Measurements from ENCODE around the gene C11orf87. TPM values are rescaled to one million over a fixed set of nuclear protein-coding genes. Genes with fewer than 3 reads are reported as not detected.

The C11orf87 gene
- total and polyA plus RNA-seq, 9 of the 15 experiments (the other 6 are each of a cell fraction or from before 2014, with no cell fraction given), result not detected

DNA sequence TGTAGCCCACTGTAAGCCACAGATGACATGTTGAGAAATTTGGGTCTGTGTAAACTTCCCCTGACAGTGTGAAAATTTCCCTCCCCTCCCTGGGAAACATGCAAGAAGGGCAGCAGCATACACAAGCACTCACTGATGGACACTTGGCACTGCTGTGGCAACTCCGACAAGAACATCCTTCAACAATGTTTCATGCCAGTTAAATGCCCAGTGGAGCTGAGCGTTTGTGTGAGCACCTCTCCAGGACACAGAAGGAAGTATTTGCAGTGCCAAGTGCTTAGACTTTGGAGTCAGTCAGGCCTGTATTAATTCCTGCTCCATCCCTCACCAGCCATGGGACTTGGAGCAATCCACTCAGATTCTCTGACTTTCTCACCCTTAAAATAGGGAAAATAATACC lies 17.7 kb downstream of the C11orf87 start:
- intact Hi-C loops (cut with micrococcal nuclease), result no loop called here
- no peaks in the 10 kb centered on the region for H3K4me1 ChIP-seq (replicated peaks in 1 of 2; ENCODE audit: control insufficient read depth in 2 of 2, insufficient read depth in 2 of 2, low read length in 2 of 2)
- ChIA-PET CTCF (ENCODE audit: low intra/inter-chr PET ratio) (no interaction called here), POLR2A (interaction anchor here (0.9 kb wide), 1 partner anchor 77 kb away, joined by 3 read pairs; no protein-coding TSS in a partner anchor)
- H3K9me1 ChIP-seq (ENCODE audit: control insufficient read depth, insufficient read depth, low read length), result no peaks in the 10 kb centered on the region
- FAIRE-seq (no peak), DNase-seq (ENCODE audit: extremely low read depth in 1 of 4, low spot score in 3 of 4) (no peak), ATAC-seq (no peak)
- H4K20me1 ChIP-seq (replicated peaks; ENCODE audit: control insufficient read depth, insufficient read depth, low read length), result no peaks in the 10 kb centered on the region
- in situ Hi-C loops (cut with MboI), result no loop called here
- no peak overlapping the region for H3K27ac ChIP-seq (ENCODE audit: extremely low read depth, low read depth, low read length)
- no peak overlapping the region for H3K4me2 ChIP-seq (ENCODE audit: insufficient read depth, low read length)
- 0% methylated on average over 2 of the region's 2 CpGs for WGBS (ENCODE audit: insufficient coverage, low coverage, missing lambda C conversion rate)
- no peaks in the 10 kb centered on the region for H3K27me3 ChIP-seq (ENCODE audit: control insufficient read depth in 2 of 2, insufficient read depth in 2 of 2, low read length in 2 of 2)
- BruUV-seq (replicated peaks), result no TSS peak
- H3K4me3 ChIP-seq, result no peak overlapping the region
- H3K9ac ChIP-seq (ENCODE audit: insufficient read depth in 1 of 2, low read depth in 2 of 2, low read length in 2 of 2), result no peak overlapping the region
- no peaks in the 10 kb centered on the region for H3K9me3 ChIP-seq (replicated peaks; ENCODE audit: control insufficient read depth, insufficient read depth, low read depth, low read length)
- TF ChIP-seq, protein P1, sequence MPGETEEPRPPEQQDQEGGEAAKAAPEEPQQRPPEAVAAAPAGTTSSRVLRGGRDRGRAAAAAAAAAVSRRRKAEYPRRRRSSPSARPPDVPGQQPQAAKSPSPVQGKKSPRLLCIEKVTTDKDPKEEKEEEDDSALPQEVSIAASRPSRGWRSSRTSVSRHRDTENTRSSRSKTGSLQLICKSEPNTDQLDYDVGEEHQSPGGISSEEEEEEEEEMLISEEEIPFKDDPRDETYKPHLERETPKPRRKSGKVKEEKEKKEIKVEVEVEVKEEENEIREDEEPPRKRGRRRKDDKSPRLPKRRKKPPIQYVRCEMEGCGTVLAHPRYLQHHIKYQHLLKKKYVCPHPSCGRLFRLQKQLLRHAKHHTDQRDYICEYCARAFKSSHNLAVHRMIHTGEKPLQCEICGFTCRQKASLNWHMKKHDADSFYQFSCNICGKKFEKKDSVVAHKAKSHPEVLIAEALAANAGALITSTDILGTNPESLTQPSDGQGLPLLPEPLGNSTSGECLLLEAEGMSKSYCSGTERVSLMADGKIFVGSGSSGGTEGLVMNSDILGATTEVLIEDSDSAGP (CRISPR knock-in tag; IDR thresholded peaks at IDR 0.05), result no peak
- TF ChIP-seq ZC3H8 (IDR thresholded peaks at IDR 0.05) (no peak), CREBBP (IDR thresholded peaks at IDR 0.05; ENCODE audit: low read depth, low read length) (no peak), NFRKB (IDR thresholded peaks at IDR 0.05; ENCODE audit: low read depth) (no peak), SRSF9 (IDR thresholded peaks at IDR 0.05; ENCODE audit: borderline replicate concordance, low read depth, low read length) (no peak), GATA2 (CRISPR knock-in tag; IDR thresholded peaks at IDR 0.05) (no peak), PCBP1 (IDR thresholded peaks at IDR 0.05; ENCODE audit: low read depth, low read length, poor library complexity, severe bottlenecking) (no peak), TCFL5 (CRISPR knock-in tag; conservative IDR thresholded peaks at IDR 0.05) (no peak), GTF2F1 (IDR thresholded peaks at IDR 0.05; ENCODE audit: low read depth, low read length) (no peak), ERF (CRISPR knock-in tag; IDR thresholded peaks at IDR 0.05) (no peak), ZNF146 (CRISPR knock-in tag; IDR thresholded peaks at IDR 0.05; ENCODE audit: unreplicated experiment) (no peak), MEF2D (tag; conservative IDR thresholded peaks at IDR 0.05; ENCODE audit: low read depth) (no peak), SAFB2 (IDR thresholded peaks at IDR 0.05; ENCODE audit: borderline replicate concordance, low read depth, low read length, severe bottlenecking) (no peak), MXI1 (IDR thresholded peaks at IDR 0.05; ENCODE audit: low read depth, low read length) (no peak), HLTF (IDR thresholded peaks at IDR 0.05) (no peak), PHB (CRISPR knock-in tag; IDR thresholded peaks at IDR 0.05) (no peak)
- no peak overlapping the region for H2AFZ ChIP-seq (ENCODE audit: low read depth, low read length)
- no peaks in the 10 kb centered on the region for H3K36me3 ChIP-seq (ENCODE audit: control insufficient read depth, insufficient read depth, low read length)
- no peaks in the 10 kb centered on the region for H3K79me2 ChIP-seq (ENCODE audit: control insufficient read depth, insufficient read depth, low read length)

Measured in K562 (cell line).